SKM-1 (cell line): Measurements from ENCODE around the gene RRAGC.
"Not testable (repeated sequence)": the region's sequence is repeated elsewhere in the genome, so short reads cannot be mapped to it uniquely, and the experiment has no call there.

ENCODE experiments used
- DNase-seq: peaks from one replicate; lab custom pipeline; 2025; ENCODE audit not compliant: unreplicated experiment; lab: John Stamatoyannopoulos, UW

Gene RRAGC

GRCh38 chr1:38817267-38818174, 42.1 kb downstream of the RRAGC start:
- DNase-seq, result no peak

- DNase-seq, result no peak
Measured at GRCh38 chr1:38815903-38816627, 43.5 kb downstream of the RRAGC start.

- no peak for DNase-seq
Measured at GRCh38 chr1:38814984-38815464, 44.5 kb downstream of the RRAGC start.

- DNase-seq, result no peak
Measured at GRCh38 chr1:38814444-38814983, 45.1 kb downstream of the RRAGC start.

- no peak for DNase-seq
Measured at GRCh38 chr1:38812981-38813380, 46.6 kb downstream of the RRAGC start.

- DNase-seq, result not testable (repeated sequence)
Measured at GRCh38 chr1:38811466-38811865, 48.1 kb downstream of the RRAGC start.

GRCh38 chr1:38806090-38806489, 53.5 kb downstream of the RRAGC start:
- DNase-seq, result no peak

GRCh38 chr1:38805036-38805435, 54.5 kb downstream of the RRAGC start:
- no peak for DNase-seq

GRCh38 chr1:38804062-38804886, 55.3 kb downstream of the RRAGC start:
- no peak for DNase-seq

- DNase-seq, result no peak
Measured at GRCh38 chr1:38803647-38804046, 55.9 kb downstream of the RRAGC start.

GRCh38 chr1:38800720-38801671, 58.6 kb downstream of the RRAGC start:
- no peak for DNase-seq

- DNase-seq, result no peak
Measured at GRCh38 chr1:38793299-38793698, 66.3 kb downstream of the RRAGC start.

- DNase-seq, result no peak
Measured at GRCh38 chr1:38791892-38792291, 67.7 kb downstream of the RRAGC start.

GRCh38 chr1:38791164-38791515, 68.4 kb downstream of the RRAGC start:
- no peak for DNase-seq

- DNase-seq, result no peak
Measured at GRCh38 chr1:38790422-38791163, 69.0 kb downstream of the RRAGC start.

- DNase-seq, result no peak
Measured at GRCh38 chr1:38789498-38790169, 69.9 kb downstream of the RRAGC start.

- no peak for DNase-seq
Measured at GRCh38 chr1:38788341-38789336, 70.9 kb downstream of the RRAGC start.
